Activated naive CD8-positive, alpha-beta T cell (primary cell): Measurements from ENCODE around the gene KCNK1.

Source experiments
- H3K27ac Mint-ChIP-seq: one replicate; pipeline ENCODE4 v1.8.0; 2021; ENCODE audit warnings: mixed read lengths
- H3K27me3 Mint-ChIP-seq: one replicate; pipeline ENCODE4 v1.8.0; 2021; ENCODE audit warnings: mixed read lengths
- H3K36me3 Mint-ChIP-seq: one replicate; pipeline ENCODE4 v1.8.0; 2021; ENCODE audit warnings: mixed read lengths
- H3K4me1 Mint-ChIP-seq: one replicate; pipeline ENCODE4 v1.8.0; 2021; ENCODE audit warnings: low read depth, mixed read lengths
- H3K4me3 Mint-ChIP-seq: one replicate; pipeline ENCODE4 v1.8.0; 2021; ENCODE audit warnings: mild to moderate bottlenecking, mixed read lengths
- H3K9me3 Mint-ChIP-seq: one replicate; pipeline ENCODE4 v1.8.0; 2021; ENCODE audit warnings: low read depth, mixed read lengths

KCNK1 gene

DNA sequence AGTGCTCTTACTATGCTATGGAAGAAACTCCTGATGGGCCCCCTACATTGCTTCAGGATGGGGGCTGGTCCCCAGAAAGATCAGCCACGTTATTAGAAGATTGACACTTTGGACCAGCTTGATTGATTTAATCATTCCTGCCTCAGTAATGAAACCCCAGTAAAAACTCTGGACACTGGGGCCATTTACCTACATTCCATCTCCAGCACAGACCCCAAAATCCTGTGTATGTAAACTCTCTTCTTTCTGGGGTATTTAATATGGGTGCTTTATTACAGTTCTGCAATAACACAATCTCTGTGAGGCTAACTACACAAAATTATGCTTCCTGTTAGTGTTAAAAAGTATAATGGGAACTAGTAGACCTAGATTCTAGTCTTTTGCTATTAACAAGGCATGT is 96.6 kb downstream of the KCNK1 start:
- Mint-ChIP-seq H3K36me3 (no peaks in the 10 kb centered on the region), H3K27me3 (peaks cover 9% of the 10 kb centered on the region), H3K9me3 (no peaks in the 10 kb centered on the region), H3K4me3 (no peak overlapping the region), H3K27ac (no peak overlapping the region), H3K4me1 (no peaks in the 10 kb centered on the region)

GRCh38 chr1:233714631-233715217 is 100.8 kb downstream of the KCNK1 start:
- Mint-ChIP-seq H3K4me1 (no peaks in the 10 kb centered on the region), H3K4me3 (no peak overlapping the region), H3K27me3 (peaks cover 7% of the 10 kb centered on the region), H3K9me3 (no peaks in the 10 kb centered on the region), H3K36me3 (no peaks in the 10 kb centered on the region), H3K27ac (no peak overlapping the region)

DNA sequence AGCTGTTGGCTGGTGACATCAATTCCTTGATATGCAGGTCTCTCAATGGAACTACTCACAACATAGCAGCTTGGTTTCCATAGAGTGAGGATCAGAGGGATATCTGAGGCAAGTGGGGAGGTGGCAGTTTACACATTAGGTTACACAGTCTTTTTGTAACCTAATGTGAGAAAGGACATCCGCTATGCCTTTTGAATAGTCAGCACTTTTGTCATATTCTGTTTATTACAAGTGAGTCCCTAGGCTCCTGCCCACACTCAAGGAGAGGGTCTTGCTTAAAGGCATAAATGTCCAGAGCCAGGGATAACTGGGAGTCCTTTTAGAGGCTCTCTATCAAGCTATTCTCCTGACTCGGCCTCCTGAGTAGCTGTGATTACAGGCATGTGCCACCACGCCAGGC is 104.2 kb downstream of the KCNK1 start:
- peaks cover 6% of the 10 kb centered on the region for H3K27me3 Mint-ChIP-seq
- H3K4me3 Mint-ChIP-seq: no peak overlapping the region
- no peaks in the 10 kb centered on the region for H3K4me1 Mint-ChIP-seq
- no peaks in the 10 kb centered on the region for H3K36me3 Mint-ChIP-seq
- no peak overlapping the region for H3K27ac Mint-ChIP-seq
- H3K9me3 Mint-ChIP-seq: no peaks in the 10 kb centered on the region

- Mint-ChIP-seq H3K27ac (no peak overlapping the region), H3K4me3 (no peak overlapping the region), H3K36me3 (no peaks in the 10 kb centered on the region), H3K9me3 (no peaks in the 10 kb centered on the region), H3K4me1 (no peaks in the 10 kb centered on the region), H3K27me3 (peaks cover 3% of the 10 kb centered on the region)
Observed at GRCh38 chr1:233719655-233720341, 105.9 kb downstream of the KCNK1 start.

- Mint-ChIP-seq H3K27ac (no peak overlapping the region), H3K4me1 (no peaks in the 10 kb centered on the region), H3K27me3 (peaks cover 3% of the 10 kb centered on the region), H3K9me3 (no peaks in the 10 kb centered on the region), H3K4me3 (no peak overlapping the region), H3K36me3 (no peaks in the 10 kb centered on the region)
Observed at GRCh38 chr1:233721004-233721595, 107.2 kb downstream of the KCNK1 start.
